Ishikawa (cell line): ENCODE measurements around the gene ENTPD3.

Source experiments
- CEBPB ChIP-seq: IDR thresholded peaks from 2 replicates; pipeline ENCODE4 v1.6.1; 2012
- CREB1 ChIP-seq: IDR thresholded peaks from 2 replicates; pipeline ENCODE4 v1.6.1; 2012; ENCODE audit warnings: low read depth
- EGR1 ChIP-seq: IDR thresholded peaks from 2 replicates; pipeline ENCODE4 v1.6.1; 2012
- EP300 ChIP-seq: IDR thresholded peaks from 2 replicates; pipeline ENCODE4 v1.6.1; 2012; ENCODE audit warnings: borderline replicate concordance
- NFIC ChIP-seq: IDR thresholded peaks from 2 replicates; pipeline ENCODE4 v1.6.1; 2012
- RAD21 ChIP-seq: IDR thresholded peaks from 2 replicates; pipeline ENCODE4 v1.6.1; 2012; ENCODE audit warnings: low read depth
- REST ChIP-seq: IDR thresholded peaks from 2 replicates; pipeline ENCODE4 v1.6.1; 2012; ENCODE audit warnings: low read depth, mild to moderate bottlenecking
- TAF1 ChIP-seq: IDR thresholded peaks from 2 replicates; pipeline ENCODE4 v1.6.1; 2012; ENCODE audit warnings: low read depth, mild to moderate bottlenecking
- TCF12 ChIP-seq: IDR thresholded peaks from 2 replicates; pipeline ENCODE4 v1.6.1; 2012; ENCODE audit warnings: low read depth
- TEAD4 ChIP-seq: IDR thresholded peaks from 2 replicates; pipeline ENCODE4 v1.6.1; 2012
- YY1 ChIP-seq: IDR thresholded peaks from 2 replicates; pipeline ENCODE4 v1.6.1; 2012; ENCODE audit warnings: low read depth
- ZBTB7A ChIP-seq: IDR thresholded peaks from 2 replicates; pipeline ENCODE4 v1.6.1; 2012; ENCODE audit warnings: low read depth
- TF ChIP-seq, protein P1 (sequence below): IDR thresholded peaks from 2 replicates; pipeline ENCODE4 v1.6.1; 2012

DNA sequence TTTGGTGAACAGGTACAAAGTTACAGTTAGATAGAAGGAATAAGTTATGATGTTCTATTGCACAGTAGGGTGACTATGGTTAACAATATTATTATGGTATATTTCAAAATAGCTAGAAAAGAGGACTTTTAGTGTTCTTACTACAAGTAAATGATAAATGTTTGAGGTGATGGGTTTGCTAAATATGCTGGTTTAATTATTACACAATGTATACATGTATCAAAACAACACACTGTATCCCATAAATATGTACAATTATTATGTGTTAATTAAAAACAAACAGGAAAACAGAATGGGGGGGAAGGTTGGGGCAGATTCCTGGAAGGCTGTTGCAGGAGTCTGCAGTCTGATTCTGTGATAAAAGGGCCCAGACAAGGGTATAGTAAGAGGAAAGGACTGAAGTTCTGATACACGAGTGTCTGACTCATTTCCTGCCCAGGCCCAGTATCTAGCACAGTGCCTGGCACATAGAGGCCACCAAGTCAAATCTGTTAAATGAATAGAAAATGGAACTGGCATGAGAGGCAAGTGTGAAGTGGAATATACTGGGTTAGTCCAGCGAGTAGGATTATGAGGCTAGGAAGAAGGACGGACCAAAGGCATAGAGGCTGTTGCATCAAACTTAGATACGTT lies 7.2 kb upstream of the ENTPD3 start:
- TF ChIP-seq, protein P1, sequence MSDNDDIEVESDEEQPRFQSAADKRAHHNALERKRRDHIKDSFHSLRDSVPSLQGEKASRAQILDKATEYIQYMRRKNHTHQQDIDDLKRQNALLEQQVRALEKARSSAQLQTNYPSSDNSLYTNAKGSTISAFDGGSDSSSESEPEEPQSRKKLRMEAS = no peak
- TF ChIP-seq RAD21 (no peak), EGR1 (no peak), REST (no peak), CEBPB (no peak), EP300 (no peak), TCF12 (no peak), NFIC (no peak), TAF1 (no peak), ZBTB7A (no peak), TEAD4 (no peak), YY1 (no peak), CREB1 (no peak)
